DMS153 treated with DMSO at 0.1 percent for 48 hours (cell line): ENCODE measurements around the gene GK.
"Not testable (repeated sequence)": the region's sequence is repeated elsewhere in the genome, so short reads cannot be mapped to it uniquely, and the experiment has no call there.

Source experiments
- DNase-seq: peaks from one replicate; lab custom pipeline; 2025; ENCODE audit not compliant: unreplicated experiment; lab: John Stamatoyannopoulos, UW

The GK gene

DNA sequence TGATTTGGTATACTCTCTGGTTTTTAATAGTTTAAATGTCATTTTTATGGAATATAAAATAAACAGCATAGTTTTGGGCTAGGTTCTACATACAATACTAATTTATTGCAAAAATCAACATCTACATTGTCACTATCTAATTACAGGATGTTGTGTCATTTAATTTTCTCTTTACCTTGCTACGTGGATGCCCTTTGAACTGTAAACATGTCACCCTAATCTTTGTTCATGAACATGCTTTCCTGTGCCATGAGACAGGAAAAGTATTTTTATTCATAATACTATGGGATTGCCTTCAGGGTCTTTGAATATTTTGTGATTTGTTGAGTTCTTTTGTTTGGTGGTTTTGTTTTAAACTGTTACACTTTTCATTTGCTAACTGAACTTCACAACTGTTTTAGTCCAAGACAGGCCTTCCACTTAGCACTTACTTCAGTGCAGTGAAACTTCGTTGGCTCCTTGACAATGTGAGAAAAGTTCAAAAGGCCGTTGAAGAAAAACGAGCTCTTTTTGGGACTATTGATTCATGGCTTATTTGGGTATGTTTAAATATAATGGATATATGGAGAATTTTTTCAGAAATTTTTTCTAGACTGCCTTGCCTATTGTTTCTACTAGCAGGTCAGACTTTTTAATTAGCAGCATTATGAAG is 40.9 kb downstream of the GK start:
- no peak for DNase-seq

DNA sequence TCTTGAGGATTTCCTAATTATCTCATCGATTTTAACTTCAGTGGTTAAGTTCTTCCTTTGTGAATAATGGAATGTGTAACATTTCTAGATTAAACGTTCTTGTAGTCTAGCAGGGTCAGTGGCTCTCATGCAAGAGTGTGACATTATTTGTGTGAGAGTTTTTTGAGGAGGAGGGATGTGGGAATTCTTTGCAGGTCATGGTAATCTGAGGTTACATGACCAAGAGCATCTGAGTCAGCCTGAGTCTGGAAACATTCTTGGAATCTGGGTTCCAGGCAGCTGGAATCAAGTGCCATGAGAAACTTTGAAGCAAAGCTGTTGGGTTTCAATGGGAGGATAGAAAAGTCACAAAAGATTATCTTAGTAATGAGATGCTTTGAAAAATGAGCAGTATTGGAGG is 49.5 kb downstream of the GK start:
- DNase-seq = no peak

DNA sequence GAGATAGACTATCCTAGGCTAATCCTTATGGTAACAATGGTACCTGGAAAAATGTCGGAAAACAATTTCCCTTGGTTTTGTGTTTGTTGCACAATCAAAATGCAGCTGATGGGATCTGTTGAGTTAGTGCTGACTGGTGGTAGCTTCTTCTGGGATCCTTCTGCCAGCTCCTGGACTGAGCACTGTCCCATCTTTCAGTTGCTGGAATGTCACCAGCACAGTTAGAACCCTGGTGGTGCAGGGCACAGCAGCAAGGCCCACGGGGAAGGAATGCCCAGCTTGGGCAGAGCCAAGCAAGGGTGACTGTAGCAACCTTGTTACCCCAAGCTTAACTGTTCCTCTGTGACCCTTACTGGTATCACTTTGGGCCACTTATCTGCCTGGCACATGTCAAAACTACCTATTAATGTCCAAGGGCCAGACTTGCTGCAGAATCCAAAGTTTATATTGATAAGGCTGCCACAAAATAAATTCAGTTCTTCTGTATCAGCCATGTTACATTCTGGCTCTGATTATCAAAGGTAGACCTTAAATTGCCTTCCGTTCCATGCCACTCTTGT is 53.1 kb downstream of the GK start:
- DNase-seq = no peak

DNA sequence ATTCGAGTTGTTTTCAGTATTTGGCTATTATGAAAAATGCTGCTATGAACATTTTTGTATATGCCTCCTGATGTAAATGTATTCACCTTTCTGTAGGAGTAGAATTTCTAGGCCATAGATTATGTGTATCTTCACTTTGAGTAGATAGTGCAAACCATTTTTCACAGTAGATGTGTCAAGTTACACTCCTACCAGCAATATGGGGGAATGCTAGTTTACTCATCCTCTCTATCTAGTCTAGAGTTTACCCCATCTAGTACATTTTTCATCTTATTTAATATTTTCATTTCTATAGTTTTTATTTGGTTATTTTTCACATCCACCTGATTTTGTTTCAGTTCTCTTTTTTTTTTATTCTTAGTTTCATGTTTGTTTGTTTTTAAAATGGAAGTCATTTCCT is 59.0 kb downstream of the GK start:
- DNase-seq = no peak

DNA sequence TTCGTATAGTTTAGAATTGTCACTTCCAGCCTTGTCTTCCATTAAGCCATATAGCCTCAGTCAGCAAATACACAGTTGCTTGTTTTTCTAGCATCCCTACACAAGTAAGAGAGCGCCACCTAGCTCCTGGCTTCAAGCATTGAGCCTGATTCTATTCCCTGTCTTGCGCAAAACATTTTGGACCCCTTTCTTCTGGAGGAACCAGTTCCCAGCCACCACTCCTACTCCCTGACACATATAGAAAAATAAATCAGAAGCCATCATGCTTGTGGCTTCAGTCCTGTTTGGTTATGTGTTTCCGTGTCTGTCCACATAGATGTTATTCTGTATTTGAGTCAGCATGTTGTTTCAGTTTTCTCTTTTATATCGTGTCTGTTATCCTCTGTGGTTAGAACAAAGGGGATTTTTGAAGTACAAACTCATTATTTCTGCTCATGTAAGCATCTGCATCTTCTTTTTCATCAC is 59.9 kb downstream of the GK start:
- peak; percentile 1 for DNase-seq

DNA sequence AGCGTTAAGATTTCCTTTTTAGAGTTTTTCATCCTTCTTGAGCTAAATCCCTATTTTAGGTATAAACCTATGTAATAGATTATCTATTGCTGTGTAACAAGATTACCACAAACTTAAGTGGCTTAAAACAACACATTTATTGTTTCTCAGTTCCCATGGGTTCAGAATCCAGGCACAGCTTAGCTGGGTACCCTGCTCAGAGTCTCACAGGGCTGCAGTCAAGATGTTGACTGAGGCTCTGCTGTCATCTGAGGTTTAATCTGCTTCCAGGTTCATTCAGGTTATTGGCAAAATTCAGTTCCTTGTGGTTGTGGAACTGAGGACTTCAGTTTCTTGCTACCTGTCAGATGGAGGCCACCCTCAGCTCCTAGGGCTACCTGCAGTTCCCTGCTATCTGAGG is 60.9 kb downstream of the GK start:
- DNase-seq = no peak

DNA sequence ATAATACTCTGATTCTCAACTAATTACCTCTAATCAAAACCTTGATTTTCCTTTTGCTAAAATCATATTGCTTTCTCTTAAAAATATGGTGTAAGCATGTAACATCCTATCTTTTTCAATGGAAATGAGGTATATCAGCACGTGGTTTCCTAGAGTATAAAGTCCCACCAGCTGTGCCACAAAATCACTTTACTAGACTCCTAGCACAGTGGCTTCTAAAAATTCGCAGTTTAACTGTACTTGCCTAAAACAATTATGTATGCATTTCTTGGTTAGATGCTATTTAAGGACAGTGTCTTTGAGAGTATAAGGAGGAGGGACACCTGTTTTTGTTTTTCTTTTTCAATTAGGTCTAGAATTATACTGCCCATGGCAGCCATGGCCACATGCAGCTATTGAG is 62.8 kb downstream of the GK start:
- no peak for DNase-seq

DNA sequence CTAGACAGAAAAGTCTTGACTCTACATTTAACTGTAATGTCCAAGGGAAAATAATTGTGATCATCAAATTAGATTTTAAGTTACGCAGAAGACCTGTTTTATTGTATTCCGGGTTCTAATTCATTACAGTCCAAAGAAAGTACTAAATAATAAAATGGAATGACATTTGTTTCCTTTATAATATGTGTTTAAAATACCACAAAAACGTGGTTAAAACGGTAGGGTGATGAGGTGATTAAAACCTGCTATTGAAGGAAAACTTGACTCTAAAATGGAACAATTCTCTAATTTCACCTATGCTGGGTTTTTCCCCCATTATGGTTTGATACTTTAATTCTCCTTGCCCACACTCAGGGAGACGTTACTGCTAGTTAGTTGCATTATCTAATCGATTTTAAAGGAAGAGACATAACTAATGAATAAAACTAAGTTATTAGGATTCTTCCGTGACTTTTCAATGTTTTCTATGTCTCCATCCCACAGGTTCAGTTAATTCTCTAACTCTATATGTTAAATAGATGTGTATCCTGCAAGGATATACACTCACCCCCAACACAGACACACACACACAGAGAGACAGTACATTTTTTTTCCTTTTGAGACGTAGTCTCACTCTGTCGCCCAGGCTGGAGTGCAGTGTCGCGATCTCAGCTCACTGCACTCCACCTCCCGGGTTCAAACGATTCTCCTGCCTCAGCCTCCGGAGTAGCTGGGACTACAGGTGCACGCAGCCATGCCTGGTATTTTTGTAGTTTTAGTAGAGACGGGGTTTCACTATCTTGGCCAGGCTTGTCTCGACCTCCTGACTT is 80.8 kb downstream of the GK start:
- no peak for DNase-seq

DNA sequence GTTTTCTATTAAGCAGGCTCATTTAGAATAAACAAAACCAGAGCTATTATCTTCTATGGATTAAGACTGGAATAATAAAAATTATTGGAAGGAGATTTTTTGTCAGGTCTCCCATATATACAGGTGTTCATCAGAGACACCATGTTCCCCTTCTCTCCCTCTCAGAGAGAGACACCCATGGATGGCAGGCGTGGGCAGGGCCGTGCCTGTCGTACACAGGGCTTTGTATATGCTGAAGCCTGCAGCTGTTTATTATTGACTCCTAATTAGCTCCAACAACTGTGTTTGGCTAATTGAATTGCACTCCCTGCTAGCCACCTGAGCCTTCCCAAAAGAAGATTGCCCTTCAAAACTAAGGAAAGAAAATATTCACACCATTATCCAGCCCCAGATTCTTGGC is 81.6 kb downstream of the GK start:
- DNase-seq = no peak

DNA sequence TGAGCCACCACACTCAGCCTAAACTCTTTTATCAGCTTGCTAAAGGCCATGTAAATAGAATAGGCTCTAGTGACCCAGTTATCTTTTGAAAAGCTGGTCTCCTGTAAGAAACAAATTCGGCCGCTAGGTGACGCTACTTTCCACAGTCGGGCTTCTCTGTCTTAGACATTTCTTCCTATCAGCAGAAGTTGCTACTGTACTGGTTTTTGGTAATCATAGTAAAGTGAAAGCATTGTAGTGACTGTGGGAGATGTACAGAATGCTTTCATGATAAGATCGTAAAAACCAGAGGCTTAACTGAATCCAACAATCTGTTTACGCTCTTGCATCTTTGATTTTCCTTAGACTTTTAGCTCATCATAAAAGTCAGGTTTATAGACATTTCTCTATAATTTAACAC is 82.6 kb downstream of the GK start:
- DNase-seq = peak; percentile 2

DNA sequence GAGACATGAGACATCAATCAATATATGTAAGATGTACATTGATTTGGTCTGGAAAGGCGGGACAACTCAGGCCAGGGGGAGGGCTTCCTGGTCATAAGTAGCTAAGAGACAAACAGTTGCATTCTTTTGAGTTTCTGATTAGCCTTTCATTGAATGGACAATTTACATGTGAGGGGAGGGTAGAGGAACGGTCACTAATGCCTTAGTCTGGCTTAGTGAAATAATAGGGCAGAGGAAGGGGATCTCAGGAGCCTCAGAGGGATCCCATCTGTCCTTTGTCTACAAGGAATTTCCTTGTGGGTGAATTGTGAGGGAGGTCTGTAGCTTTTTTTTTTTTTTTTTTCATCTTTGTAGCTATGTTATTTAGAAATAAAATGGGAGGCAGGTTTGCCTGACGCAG is 88.3 kb downstream of the GK start:
- DNase-seq = no peak

DNA sequence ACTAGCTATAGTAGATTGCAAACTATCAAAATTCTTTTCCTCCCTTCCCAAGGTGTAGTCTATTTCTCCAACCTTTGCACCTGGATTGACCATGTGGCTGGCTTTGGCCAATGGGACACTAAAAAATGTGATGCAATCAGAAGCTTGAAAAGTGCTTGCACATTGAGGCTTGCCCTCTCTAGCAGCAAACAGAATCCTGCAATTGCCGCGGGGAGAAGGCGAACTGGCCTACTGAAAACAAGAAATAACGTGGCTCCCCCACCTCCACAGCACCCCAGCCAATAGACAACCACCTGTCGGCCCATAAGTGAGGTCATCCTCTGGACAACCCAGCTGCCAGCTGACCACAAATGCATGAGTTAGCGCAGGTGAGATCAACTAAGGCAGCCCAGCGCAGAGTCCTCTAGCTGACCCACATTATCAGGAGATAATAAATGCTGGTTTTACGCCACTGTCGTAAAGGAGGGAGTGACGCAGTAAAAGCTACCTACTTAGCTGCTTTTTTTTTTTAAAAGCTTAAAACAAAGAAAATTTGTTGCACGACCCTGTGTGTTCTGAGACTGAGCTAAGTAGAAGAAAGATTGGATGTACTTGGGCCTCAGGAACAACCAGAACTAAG is 95.2 kb downstream of the GK start:
- no peak for DNase-seq

DNA sequence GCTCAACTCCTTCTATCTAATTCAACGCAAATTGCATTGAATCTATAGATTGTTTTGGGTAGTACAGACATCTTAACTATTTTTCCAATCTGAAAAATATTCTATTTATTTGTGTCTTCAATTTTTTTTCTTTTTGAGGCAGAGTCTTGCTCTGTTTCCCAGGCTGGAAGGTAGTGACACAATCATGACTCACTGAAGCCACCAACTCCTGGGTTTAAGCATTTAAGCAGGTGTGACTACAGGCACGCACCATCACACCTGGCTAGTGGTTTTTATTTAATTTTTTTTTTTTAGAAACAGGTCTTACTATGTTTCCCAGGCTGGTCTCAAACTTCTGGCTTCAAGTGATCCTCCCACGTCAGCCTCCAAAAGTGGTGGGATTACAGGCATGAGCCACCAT is 98.3 kb downstream of the GK start:
- no peak for DNase-seq

DNA sequence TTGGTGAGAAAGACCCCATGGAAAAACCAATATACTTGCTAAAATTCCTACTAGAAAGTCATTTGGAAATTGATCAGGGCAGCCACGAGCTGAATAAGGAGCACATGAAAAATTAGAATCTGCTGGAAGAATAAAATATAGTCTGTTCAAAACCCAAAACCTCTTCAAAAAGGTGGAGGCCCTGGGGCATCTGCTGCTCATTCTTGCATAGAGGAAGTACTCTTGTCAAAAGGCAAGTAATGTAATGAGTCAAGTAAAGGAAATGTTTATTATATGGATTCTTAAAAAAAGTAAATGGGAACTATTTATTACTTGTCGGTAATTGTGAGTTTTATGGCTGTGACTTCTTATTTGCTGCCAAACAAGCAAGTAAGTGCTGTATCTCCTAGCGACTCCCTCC is 109.5 kb downstream of the GK start:
- DNase-seq = no peak

DNA sequence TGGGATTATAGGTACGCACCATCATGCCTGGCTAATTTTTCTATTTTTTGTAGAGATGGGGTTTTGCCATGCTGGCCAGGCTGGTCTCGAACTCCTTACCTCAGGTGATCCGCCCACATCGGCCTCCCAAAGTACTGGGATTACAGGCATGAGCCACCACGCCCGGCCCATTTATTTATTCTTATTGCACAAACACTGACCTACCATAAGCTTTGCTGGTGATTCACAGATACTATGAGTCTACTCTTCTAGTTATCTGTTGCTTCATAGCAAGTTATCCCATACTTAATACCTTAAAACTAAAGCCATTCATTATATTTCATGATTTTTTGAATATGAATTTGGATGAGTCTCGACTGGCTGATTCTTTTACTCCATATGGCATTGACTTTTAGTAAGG is 120.5 kb downstream of the GK start:
- not testable (repeated sequence) for DNase-seq

DNA sequence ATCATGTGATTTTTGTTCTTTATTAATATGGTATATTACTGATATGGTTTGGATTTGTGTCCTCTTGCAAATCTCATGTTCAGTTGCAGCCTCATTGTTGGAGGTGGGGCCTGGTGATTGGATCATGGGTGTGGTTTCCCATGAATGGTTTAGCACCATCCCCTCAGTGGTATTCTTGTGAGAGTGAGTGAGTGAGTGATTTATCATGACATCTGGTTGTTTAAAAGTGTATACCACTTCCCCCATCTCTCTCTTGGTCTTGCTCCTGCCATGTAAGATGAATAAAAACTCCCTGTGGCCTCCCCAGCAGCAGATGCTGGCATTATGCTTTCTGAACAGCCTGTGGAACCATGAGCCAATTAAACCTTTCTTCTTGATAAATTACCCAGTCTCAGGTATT is 124.4 kb downstream of the GK start:
- no peak for DNase-seq

DNA sequence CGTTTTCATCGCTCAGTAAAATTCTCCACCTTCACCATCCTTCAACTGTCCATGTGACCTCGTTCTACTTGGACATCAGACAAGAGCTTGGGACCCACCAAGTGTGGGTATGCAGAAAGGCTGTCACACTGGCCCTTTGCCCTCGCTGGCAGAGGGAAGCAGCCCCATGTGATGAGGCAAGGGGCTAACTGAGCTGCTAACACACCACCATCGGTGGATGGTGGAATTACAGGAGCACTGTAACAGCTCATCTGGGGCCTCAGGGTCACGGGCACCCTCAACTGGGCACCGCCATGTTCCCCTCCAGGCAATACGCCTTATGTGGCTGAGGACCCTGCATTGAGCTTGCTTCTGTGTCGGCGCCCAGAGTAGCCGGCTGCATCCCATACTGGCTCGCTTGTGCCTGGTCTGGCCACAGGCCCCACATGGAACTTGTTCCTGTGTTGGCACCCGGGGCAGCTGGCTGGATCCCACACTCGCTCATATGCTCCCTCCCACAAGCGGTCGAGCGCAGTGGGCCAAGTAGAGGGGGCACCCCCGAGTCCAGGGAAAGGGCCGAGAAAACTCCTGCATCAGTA is 126.3 kb downstream of the GK start:
- no peak for DNase-seq
